ENCODE measurements around the gene ENOX1. TPM values are rescaled to one million over a fixed set of nuclear protein-coding genes. Genes with fewer than 3 reads are reported as not detected.

ENOX1 gene
- total and polyA plus RNA-seq, 2 of the 8 experiments (the other 6 are each of a cell fraction or from before 2014, with no cell fraction given) = 0.23 to 0.37 TPM

DNA sequence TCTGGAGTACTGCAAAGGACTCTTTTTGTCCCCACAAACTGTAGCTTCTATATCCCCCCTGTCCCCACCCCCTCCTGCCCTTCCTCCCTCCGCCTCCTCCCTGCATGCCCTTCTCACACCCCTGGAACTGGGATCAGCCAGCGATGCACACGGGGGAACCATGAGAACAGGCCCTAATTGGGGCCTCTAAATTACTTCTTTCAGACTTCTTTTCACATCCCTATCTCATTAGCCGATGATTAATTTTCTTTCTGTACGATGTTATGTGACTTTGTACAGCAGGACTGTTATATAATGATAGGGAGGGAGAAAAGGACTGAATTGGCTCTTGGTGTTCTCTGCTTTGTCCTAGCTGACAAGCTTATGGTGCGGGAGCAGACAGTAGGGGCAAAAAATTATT lies 415.9 kb downstream of the ENOX1 start:
- Histone ChIP-seq H2AK5ac (ENCODE audit: low read depth, low read length) (no peak overlapping the region), H3K23me2 (ENCODE audit: low read depth, low read length) (no peaks in the 10 kb centered on the region), H2BK12ac (ENCODE audit: low read depth, low read length) (no peak overlapping the region), H4K5ac (ENCODE audit: insufficient read length, low read depth, low read length) (no peak overlapping the region), H2BK20ac (ENCODE audit: low read length) (no peak overlapping the region), H3K18ac (ENCODE audit: extremely low read depth, low read length) (no peak overlapping the region), H3K4me2 (ENCODE audit: insufficient read depth in 1 of 2, low read depth in 2 of 2, low read length in 2 of 2) (no peak overlapping the region), H2AFZ (ENCODE audit: low read length) (0 out of 2 replicates have a peak overlapping the region, but pooled peaks have one; percentile 20), H4K91ac (replicated peaks; ENCODE audit: insufficient read length, low read length) (no peak overlapping the region), H3K79me2 (ENCODE audit: control insufficient read depth in 1 of 2, insufficient read depth in 2 of 2, low read length in 2 of 2) (no peaks in the 10 kb centered on the region), H3K27ac (ENCODE audit: low read depth, low read length) (no peak overlapping the region), H3K9ac (replicated peaks in 1 of 4; ENCODE audit: extremely low read depth in 1 of 4, low read depth in 3 of 4, low read length in 3 of 4) (no peak overlapping the region), H3K36me3 (ENCODE audit: control insufficient read depth in 2 of 4, insufficient read depth in 4 of 4, low read length in 3 of 4) (no peaks in the 10 kb centered on the region), H3K79me1 (ENCODE audit: low read depth, low read length) (no peaks in the 10 kb centered on the region), H4K20me1 (replicated peaks in 1 of 2; ENCODE audit: control insufficient read depth in 1 of 2, insufficient read depth in 2 of 2, low read length in 2 of 2) (no peaks in the 10 kb centered on the region), H3K23ac (ENCODE audit: insufficient read length) (no peak overlapping the region), H3K56ac (replicated peaks; ENCODE audit: insufficient read length, low read depth, low read length) (no peak overlapping the region), H2BK5ac (ENCODE audit: low read depth, low read length) (no peak overlapping the region), H2BK120ac (replicated peaks; ENCODE audit: low read depth, low read length) (no peak overlapping the region), H3K4me1 (replicated peaks in 1 of 4; ENCODE audit: control insufficient read depth in 3 of 4, insufficient read depth in 4 of 4, low read length in 3 of 4) (peaks cover 0 to 3% (median 0%) of the 10 kb centered on the region in 4 experiments; a peak in 2 of 7 replicates), H4K8ac (ENCODE audit: extremely low read depth, insufficient read depth, low read length) (no peak overlapping the region), H3K27me3 (replicated peaks in 1 of 4; ENCODE audit: control insufficient read depth in 3 of 4, extremely low read depth in 1 of 4, insufficient read depth in 3 of 4, low read length in 3 of 4) (no peaks in the 10 kb centered on the region), H3K14ac (ENCODE audit: insufficient read length) (no peak overlapping the region), H3K4ac (replicated peaks; ENCODE audit: insufficient read length, low read depth, low read length) (no peak overlapping the region), H3K9me3 (ENCODE audit: insufficient read depth in 2 of 2, low read depth in 1 of 2, low read length in 1 of 2) (no peaks in the 10 kb centered on the region; a peak in 1 of 4 replicates), H2BK15ac (ENCODE audit: low read length) (no peak overlapping the region), H3K4me3 (ENCODE audit: extremely low read depth in 1 of 4, insufficient read depth in 2 of 4, low read depth in 3 of 4, low read length in 4 of 4) (no peak overlapping the region)
- WGBS, 2 experiments (ENCODE audit: extremely low coverage in 1 of 2, insufficient coverage in 1 of 2, insufficient read length in 1 of 2, insufficient replicate concordance in 2 of 2, low coverage in 1 of 2, low lambda C conversion rate in 2 of 2, missing lambda C conversion rate in 1 of 2) = 92% methylated on average over 6 of the region's 6 CpGs; no CpG with 5 or more reads in 1 of the 2 experiments
- no peak for DNase-seq (ENCODE audit: low read depth in 1 of 2, low spot score in 2 of 2)
- no peak for FAIRE-seq
- ChIA-PET CTCF (ENCODE audit: partially characterized antibody) (no interaction called here), POLR2A (ENCODE audit: partially characterized antibody) (no interaction called here)
- TF ChIP-seq JUN (IDR thresholded peaks at IDR 0.05; ENCODE audit: low read depth, low read length) (no peak), BCL11A (IDR thresholded peaks at IDR 0.05; ENCODE audit: low read depth in 2 of 2, low read length in 2 of 2) (no peak), SIX5 (IDR thresholded peaks at IDR 0.05; ENCODE audit: low read depth, low read length) (no peak), SIRT6 (IDR thresholded peaks at IDR 0.05; ENCODE audit: low read length) (no peak), PHF8 (conservative IDR thresholded peaks at IDR 0.05; ENCODE audit: low read depth, low read length) (no peak), SRF (IDR thresholded peaks at IDR 0.05; ENCODE audit: low read depth, low read length) (no peak), POLR2AphosphoS5 (IDR thresholded peaks at IDR 0.05; ENCODE audit: low read depth, low read length) (no peak), EP300 (IDR thresholded peaks at IDR 0.05; ENCODE audit: borderline replicate concordance in 1 of 2, low read depth in 2 of 2, low read length in 2 of 2) (no peak)
- TF ChIP-seq, protein P1, sequence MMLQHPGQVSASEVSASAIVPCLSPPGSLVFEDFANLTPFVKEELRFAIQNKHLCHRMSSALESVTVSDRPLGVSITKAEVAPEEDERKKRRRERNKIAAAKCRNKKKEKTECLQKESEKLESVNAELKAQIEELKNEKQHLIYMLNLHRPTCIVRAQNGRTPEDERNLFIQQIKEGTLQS (IDR thresholded peaks at IDR 0.05; ENCODE audit: insufficient read depth, low read depth, low read length) = no peak

Data from H1 (cell line).